Muscle layer of duodenum (tissue), 2 donors: ENCODE data around the gene SIX4.
A peak's percentile ranks its signal among the peaks of the same experiment; 100 is the strongest.
"Not testable (repeated sequence)": the region's sequence is repeated elsewhere in the genome, so short reads cannot be mapped to it uniquely, and the experiment has no call there.

Source experiments
- H3K27ac ChIP-seq: one replicate; pipeline ENCODE4 v1.7.0; 2013; ENCODE audit warnings: mild to moderate bottlenecking, low read length
- H3K27me3 ChIP-seq: one replicate; pipeline ENCODE4 v1.7.0; 2013; ENCODE audit warnings: low read depth, mild to moderate bottlenecking, control low read depth, low read length
- H3K36me3 ChIP-seq, 2 donors: one replicate each; pipeline ENCODE4 v1.7.0; 2013; ENCODE audit warnings: low read length in 2 of 2, control low read depth in 1 of 2, mild to moderate bottlenecking in 1 of 2; ENCODE audit not compliant: insufficient read depth in 2 of 2, control insufficient read depth in 1 of 2
- H3K4me1 ChIP-seq, 2 donors: one replicate each; pipeline ENCODE4 v1.7.0; 2013; ENCODE audit warnings: low read length in 2 of 2, mild to moderate bottlenecking in 2 of 2, control low read depth in 1 of 2, moderate library complexity in 1 of 2; ENCODE audit not compliant: insufficient read depth in 2 of 2, control insufficient read depth in 1 of 2
- H3K4me3 ChIP-seq, 2 donors: one replicate each; pipeline ENCODE4 v1.7.0; 2013; ENCODE audit warnings: low read length in 2 of 2, low read depth in 1 of 2, mild to moderate bottlenecking in 1 of 2
- H3K9me3 ChIP-seq, 2 donors: one replicate each; pipeline ENCODE4 v1.7.0; 2013; ENCODE audit warnings: low read length in 2 of 2, control low read depth in 1 of 2, mild to moderate bottlenecking in 1 of 2; ENCODE audit not compliant: control insufficient read depth in 1 of 2
- donor health status: healthy.

The SIX4 gene

DNA sequence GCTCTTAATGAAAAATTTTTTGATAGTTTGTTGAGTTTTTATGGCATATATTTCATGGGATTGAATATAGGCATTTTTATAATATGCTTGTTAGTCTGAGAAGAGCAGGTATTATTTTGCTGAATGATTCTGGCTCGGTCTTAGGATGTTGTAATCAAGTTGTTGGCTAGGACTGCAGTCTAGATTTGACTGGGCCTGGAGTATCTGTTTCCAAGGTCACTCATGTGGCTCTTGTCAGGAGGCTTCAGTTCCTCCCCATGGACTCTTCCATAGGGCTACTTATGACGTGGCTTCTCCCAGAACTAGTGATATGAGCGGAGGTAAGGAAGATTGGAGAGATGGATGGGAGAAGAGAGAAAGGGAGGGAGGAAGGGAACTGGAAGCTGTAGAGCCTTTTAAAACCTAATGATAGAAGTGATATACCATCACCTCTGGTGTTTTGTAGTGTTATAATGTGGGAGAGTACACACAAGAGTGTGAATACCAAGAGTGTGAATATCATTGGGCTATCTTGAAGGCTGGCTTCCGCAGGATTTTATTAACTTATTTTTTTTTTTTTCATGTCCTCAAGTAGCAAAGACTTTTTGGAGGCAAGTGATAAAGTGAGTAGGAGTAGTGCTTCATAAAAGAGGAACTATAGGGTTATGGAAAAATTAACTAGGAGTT, 14.8 kb upstream of the SIX4 start:
- Histone ChIP-seq H3K4me3 (no peak overlapping the region), H3K27me3 (no peaks in the 10 kb centered on the region), H3K9me3 (no peaks in the 10 kb centered on the region), H3K36me3 (no peaks in the 10 kb centered on the region), H3K4me1 (peaks cover 6 to 13% of the 10 kb centered on the region in 2 donors), H3K27ac (no peak overlapping the region)

DNA sequence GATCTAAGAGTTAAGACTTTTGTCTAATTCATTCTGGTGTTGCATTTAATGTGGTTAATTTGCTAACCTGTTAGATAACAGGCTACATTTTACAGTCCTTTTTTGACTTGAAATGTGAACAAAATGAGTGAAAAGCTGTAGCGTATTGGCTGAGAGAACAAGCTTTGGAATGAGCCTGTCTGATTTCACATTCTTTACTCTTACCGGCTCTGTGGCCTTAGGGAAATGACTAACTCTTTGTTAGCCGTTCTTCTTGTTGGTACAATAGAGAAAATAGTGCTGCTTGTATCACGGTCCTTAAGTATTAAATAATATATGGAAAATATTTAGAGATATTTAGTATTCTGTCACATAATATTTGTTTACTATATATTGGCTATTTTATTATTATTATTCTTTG, 12.3 kb upstream of the SIX4 start:
- no peaks in the 10 kb centered on the region for H3K27me3 ChIP-seq
- no peaks in the 10 kb centered on the region for H3K9me3 ChIP-seq
- no peaks in the 10 kb centered on the region for H3K36me3 ChIP-seq
- H3K4me3 ChIP-seq, result peak overlapping the region; percentile 93 to 95
- peaks cover 6 to 13% of the 10 kb centered on the region in 2 donors for H3K4me1 ChIP-seq
- no peak overlapping the region for H3K27ac ChIP-seq

DNA sequence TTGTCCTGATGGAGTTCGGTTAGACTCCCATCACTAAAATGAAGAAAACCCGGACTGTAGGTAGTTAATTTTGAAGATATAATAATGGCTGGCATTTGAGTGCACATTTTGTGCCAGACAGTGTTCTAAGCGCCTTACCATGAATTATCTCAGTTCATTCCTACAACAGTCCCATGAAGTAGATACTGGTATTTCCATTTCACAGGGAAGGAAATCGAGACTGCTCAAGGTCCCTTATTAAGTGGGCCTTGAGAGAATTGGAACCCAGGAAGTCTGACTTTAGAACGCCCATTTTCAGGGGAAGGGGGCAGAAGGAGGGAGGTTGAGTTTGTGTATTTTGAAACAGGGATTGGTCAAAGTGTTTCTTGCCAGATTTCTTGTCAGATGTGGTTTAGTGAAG, 11.3 kb upstream of the SIX4 start:
- Histone ChIP-seq H3K27ac (peak overlapping the region; percentile 78), H3K9me3 (no peaks in the 10 kb centered on the region), H3K27me3 (no peaks in the 10 kb centered on the region), H3K36me3 (no peaks in the 10 kb centered on the region), H3K4me3 (peak overlapping the region; percentile 93 to 95), H3K4me1 (peaks cover 6 to 13% of the 10 kb centered on the region in 2 donors)

DNA sequence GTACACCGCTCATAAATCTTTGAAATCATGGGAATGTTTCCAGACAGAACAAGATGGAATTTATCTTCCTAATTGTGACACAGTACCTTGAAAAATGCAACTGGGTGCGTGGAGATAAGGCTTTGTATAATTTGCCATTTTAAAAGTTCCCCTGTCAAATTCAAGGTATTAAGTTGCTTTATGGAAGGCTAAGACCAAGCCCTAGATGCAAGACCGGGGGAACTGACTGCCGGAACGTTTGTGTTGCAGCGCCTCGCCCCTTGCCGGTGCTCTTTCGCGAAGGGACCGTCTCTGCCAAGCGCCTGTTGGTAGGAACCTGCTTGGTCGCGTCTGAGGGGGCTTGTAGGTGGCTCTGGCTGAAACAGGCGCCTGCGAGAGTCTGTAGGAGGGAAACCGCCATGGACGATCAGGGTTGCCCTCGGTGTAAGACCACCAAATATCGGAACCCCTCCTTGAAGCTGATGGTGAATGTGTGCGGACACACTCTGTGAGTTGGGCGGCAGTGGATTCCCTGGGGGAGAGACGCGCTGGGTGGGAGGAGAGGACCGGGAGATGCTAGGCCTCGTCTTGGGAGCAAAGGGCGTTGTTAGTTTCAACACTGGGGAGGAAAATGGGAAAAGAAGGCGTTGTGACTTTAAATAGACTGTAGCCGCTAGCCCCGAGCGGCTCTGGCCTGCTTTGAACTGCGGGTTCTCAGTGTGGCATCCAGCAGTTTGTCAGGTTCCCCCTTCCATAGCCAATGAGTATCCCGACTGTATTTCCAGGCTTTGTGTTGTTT, 10.5 kb upstream of the SIX4 start, which contains the start of gene MNAT1:
Gene MNAT1 (plus strand): TSS at position 297 of the 778 bp plus-strand sequence. CDS start 102 bp downstream, at position 399.
- peaks cover 6 to 13% of the 10 kb centered on the region in 2 donors for H3K4me1 ChIP-seq
- H3K4me3 ChIP-seq, result peak within 1 kb of the TSS; percentile 93 to 95
- H3K27ac ChIP-seq, result peak within 1 kb of the TSS; percentile 78

DNA sequence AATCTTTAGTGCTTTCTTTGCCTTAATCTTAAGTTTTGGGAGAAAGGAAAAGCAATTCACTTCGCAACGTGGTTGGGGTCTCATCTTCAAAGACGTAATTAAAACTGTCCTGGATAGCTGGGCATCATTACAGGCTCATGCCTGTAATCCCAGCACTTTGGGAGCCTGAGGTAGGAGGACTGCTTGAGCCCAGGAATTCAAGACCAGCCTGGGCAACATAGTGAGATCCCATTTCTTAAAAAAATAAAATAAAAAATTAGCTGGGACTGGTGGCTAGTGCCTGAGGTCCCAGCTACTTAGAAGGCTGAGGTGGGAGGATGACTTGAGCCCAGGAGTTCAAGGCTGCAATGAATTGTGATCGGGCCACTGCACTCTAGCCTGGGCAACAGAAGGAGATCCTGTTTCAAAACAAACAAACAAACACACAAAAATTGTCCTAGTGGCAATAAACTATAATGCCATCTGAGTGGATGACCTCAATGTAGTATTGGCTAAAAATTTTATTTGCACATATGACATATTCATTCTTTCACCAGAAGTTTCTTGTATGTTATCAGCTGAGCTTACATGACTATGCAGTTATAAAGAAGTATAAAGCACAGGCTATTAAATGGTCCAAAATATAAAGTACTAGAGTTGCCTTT, 8.8 kb upstream of the SIX4 start:
- Histone ChIP-seq H3K27me3 (no peaks in the 10 kb centered on the region), H3K27ac (no peak overlapping the region), H3K4me3 (no peak overlapping the region)

More for the DNA sequence above, 10.5 kb upstream of the SIX4 start, which contains the start of gene MNAT1:
- no peaks in the 10 kb centered on the region for H3K9me3 ChIP-seq
- H3K36me3 ChIP-seq, result no peaks in the 10 kb centered on the region
- no peaks in the 10 kb centered on the region for H3K27me3 ChIP-seq

DNA sequence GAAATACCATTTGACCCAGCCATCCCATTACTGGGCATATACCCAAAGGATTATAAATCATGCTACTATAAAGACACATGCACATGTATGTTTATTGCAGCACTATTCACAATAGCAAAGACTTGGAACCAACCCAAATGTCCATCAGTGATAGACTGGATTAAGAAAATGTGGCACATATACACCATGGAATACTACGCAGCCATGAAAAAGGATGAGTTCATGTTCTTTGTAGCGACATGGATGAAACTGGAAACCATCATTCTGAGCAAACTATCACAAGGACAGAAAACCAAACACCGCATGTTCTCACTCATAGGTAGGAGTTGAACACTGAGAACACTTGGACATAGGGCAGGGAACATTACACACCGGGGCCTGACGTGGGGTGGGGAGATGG, 7.1 kb upstream of the SIX4 start:
- H3K36me3 ChIP-seq, H3K27ac ChIP-seq, H3K27me3 ChIP-seq, H3K4me1 ChIP-seq, H3K4me3 ChIP-seq, H3K9me3 ChIP-seq: not testable (repeated sequence)

More for the DNA sequence above, 8.8 kb upstream of the SIX4 start:
- peaks cover 6 to 13% of the 10 kb centered on the region in 2 donors for H3K4me1 ChIP-seq
- no peaks in the 10 kb centered on the region for H3K9me3 ChIP-seq
- no peaks in the 10 kb centered on the region for H3K36me3 ChIP-seq

DNA sequence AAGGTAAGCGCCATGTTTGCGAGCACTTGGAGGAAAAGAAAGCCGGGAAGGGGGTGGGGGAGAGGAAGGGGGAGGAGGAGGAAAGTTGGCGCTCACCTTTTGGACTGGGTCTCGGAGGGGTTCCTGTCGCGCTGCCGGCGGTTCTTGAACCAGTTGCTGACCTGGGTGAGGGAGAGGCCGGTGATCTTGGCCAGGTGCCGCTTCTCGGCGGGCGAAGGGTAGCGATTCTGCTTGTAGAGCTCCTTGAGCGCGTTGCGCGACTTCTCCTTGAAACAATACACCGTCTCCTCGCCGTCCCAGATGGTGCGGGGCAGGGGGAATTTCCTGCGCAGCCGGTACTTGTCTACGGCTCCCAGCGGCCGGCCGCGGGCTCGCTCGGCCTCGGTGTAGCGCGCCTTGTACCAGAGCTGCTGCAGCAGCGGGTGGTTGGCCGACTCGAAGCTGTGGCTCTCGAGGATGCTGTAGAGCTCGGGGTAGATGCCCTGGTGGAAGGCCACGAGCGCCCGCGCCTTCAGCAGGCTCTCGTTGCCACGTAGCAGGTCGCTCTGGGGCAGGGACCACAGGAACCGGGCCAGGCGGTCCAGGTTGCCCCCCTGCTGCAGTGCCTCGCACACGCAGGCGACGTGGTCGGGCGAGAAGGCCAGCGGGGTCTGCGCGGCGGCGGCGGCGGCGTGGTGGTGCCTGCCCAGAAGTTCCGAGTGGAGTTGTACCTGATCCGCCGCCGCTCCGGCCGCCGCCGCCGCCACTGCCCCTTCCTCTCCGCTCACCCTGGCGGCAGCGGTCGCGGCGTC, 840 bp downstream of the SIX4 start:
- Histone ChIP-seq H3K4me1 (peaks cover 0 to 18% of the 10 kb centered on the region in 2 donors), H3K27me3 (peaks cover 11% of the 10 kb centered on the region), H3K36me3 (no peaks in the 10 kb centered on the region), H3K4me3 (peak overlapping the region; percentile 80 to 93), H3K27ac (peak overlapping the region; percentile 16), H3K9me3 (no peaks in the 10 kb centered on the region)

DNA sequence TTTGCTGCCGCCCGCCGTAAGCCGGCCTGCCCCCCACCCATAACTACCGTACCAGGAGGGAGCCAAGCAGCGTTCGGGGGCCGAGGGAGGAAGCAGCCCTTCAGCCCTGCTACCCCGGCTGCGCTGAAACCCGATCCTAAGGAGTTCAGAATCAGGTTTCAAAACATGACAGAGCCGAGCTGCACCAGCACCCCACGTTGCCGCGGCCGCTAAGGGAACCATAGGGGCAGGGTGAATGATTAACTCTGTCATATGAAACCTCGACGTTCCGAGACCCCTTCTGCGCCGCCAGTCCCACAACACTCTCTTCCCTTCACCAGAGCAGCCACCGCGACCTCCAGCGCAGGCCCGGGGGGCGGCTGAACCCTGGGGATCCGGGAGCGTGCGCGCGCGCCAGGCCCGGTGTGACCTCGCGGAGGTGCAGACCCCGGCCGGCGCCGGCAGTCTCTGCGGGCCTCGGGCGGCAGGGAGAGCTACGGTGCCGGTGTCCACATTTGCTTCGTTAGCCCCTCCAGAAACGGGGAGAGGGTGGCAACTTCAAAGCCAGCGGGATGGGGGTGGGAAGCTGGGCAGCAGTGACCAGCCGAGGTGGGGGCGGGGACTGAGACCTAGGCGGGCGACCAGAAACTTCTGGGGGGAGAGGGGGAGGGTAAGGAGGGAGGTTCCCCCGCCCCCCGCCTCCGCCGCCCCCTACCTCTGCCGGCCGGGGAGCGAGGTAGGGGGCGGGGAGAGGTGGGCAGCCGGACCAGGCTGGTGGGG, 1.6 kb downstream of the SIX4 start:
- Histone ChIP-seq H3K27ac (no peak overlapping the region), H3K9me3 (no peaks in the 10 kb centered on the region), H3K4me1 (peaks cover 0 to 18% of the 10 kb centered on the region in 2 donors), H3K27me3 (peaks cover 11% of the 10 kb centered on the region), H3K36me3 (no peaks in the 10 kb centered on the region), H3K4me3 (peak overlapping the region; percentile 80 to 93)

DNA sequence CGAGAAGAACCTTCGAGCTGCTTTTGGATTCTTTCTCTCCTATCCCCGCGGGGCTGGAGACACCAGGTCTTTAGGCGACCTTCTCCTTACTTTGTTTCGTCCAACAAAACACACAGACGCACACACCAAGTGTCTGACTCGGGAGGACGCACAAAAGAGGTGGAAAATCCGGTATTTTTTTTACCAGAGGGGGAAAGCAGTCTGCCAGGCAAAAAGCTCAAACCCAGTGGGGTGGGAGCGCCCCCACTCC, 2.1 kb downstream of the SIX4 start:
- Histone ChIP-seq H3K36me3 (no peaks in the 10 kb centered on the region), H3K27ac (no peak overlapping the region)

DNA sequence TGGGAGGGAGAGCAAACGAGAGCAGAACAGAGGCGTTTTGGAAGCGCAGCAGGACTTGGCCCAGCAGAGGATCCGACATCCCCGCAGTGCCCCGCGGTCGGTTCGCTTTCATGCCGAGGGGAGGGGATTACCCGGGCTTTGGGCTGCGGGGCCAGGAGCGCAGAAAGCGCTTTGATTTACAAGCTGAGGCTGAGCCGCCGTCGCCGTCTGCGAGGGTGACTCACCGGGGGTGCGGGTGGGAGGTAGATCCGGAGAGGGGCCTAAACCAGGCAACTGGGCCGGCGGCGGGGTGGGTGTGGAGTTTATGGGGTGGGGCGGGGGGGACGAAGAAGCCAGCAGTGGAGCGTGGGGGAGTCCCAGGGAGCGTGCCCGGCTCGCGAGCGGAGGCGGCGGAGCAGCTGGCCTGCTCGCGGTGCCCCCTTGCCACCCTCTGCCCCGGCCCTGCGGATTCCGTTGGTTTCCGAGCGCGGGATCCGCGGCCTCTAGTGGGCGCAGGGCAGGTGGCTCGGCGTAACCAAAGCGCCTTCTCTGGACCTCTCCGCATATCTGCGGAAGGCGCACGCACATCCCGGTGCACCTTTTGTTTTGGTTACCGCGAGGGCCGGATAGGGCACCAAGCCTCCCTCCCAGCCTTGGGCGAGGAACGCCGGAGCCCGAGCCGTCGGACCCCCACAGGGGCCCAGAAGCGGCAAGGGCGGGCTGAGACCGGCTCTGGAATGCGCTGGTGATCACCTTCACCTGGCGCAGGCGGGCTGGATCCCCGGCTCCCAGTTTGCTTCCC, 2.6 kb downstream of the SIX4 start:
- Histone ChIP-seq H3K27ac (no peak overlapping the region), H3K27me3 (peaks cover 11% of the 10 kb centered on the region), H3K4me3 (peak overlapping the region; percentile 38 to 93)

More for the DNA sequence above, 2.1 kb downstream of the SIX4 start:
- Histone ChIP-seq H3K4me1 (peaks cover 0 to 18% of the 10 kb centered on the region in 2 donors), H3K4me3 (peak overlapping the region; percentile 38 to 93), H3K27me3 (peaks cover 11% of the 10 kb centered on the region), H3K9me3 (no peaks in the 10 kb centered on the region)

More for the DNA sequence above, 2.6 kb downstream of the SIX4 start:
- no peaks in the 10 kb centered on the region for H3K9me3 ChIP-seq
- H3K4me1 ChIP-seq, result peaks cover 0 to 18% of the 10 kb centered on the region in 2 donors
- no peaks in the 10 kb centered on the region for H3K36me3 ChIP-seq
